Measurements from ENCODE around the gene ADTRP.

- TF ChIP-seq, protein P1, sequence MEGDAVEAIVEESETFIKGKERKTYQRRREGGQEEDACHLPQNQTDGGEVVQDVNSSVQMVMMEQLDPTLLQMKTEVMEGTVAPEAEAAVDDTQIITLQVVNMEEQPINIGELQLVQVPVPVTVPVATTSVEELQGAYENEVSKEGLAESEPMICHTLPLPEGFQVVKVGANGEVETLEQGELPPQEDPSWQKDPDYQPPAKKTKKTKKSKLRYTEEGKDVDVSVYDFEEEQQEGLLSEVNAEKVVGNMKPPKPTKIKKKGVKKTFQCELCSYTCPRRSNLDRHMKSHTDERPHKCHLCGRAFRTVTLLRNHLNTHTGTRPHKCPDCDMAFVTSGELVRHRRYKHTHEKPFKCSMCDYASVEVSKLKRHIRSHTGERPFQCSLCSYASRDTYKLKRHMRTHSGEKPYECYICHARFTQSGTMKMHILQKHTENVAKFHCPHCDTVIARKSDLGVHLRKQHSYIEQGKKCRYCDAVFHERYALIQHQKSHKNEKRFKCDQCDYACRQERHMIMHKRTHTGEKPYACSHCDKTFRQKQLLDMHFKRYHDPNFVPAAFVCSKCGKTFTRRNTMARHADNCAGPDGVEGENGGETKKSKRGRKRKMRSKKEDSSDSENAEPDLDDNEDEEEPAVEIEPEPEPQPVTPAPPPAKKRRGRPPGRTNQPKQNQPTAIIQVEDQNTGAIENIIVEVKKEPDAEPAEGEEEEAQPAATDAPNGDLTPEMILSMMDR (IDR thresholded peaks at IDR 0.05): no peak
- TF ChIP-seq POLR2A (IDR thresholded peaks at IDR 0.05) (no peak), EP300 (IDR thresholded peaks at IDR 0.05) (no peak)
Observed at GRCh38 chr6:11766043-11766442, 12.6 kb downstream of the ADTRP start.

All from tibial nerve (tissue), 4 donors.